Ovary (tissue), 9 donors: ENCODE results near the gene RFPL1. TPM values are rescaled to one million over a fixed set of nuclear protein-coding genes. Genes with fewer than 3 reads are reported as not detected.

Experiments
- DNase-seq, 5 donors: peaks; one replicate each; pipeline ENCODE4 v3.0.0-alpha.2; 2019 to 2020
- H3K27ac ChIP-seq, 2 donors: fragments of 200-600 bp; one replicate each; pipeline versions ENCODE4 v1.5.1 to v1.8.0; 2019 to 2022
- H3K27me3 ChIP-seq: fragments of 200-600 bp; one replicate; pipeline ENCODE4 v1.8.0; 2022
- H3K36me3 ChIP-seq: fragments of 200-600 bp; sonication (generic); one replicate; pipeline ENCODE4 v1.5.1; 2019
- H3K4me1 ChIP-seq: one replicate; pipeline ENCODE4 v1.8.1; 2013; ENCODE audit warnings: mild to moderate bottlenecking, moderate library complexity; ENCODE audit not compliant: insufficient read depth
- H3K4me3 ChIP-seq: fragments of 200-600 bp; sonication (generic); one replicate; pipeline ENCODE4 v1.5.1; 2017
- H3K9me3 ChIP-seq, 2 donors: fragments of 200-600 bp in 1 of 2; sonication (generic) in 1 of 2; one replicate each; pipeline versions ENCODE4 v1.5.1 to v1.8.1; 2013 to 2019; ENCODE audit warnings: mild to moderate bottlenecking in 1 of 2, moderate library complexity in 1 of 2
- EP300 ChIP-seq: sonication (generic); formaldehyde crosslinking; IDR thresholded peaks from one replicate; pipeline ENCODE4 v1.6.1; 2017; ENCODE audit warnings: antibody characterized with exemption
- POLR2A ChIP-seq: fragments of 450-650 bp; IDR thresholded peaks from one replicate; pipeline ENCODE4 v1.6.1; 2017; ENCODE audit warnings: antibody characterized with exemption, mild to moderate bottlenecking, moderate library complexity
- WGBS, 3 donors: extraction: QIAGEN DNeasy Blood & Tissue Kit in 1 of 3; methylation state at CpG; one replicate each; pipeline versions ENCODE4 v1.1.5 to v1.1.7; 2013 to 2017; 5-methylcytosine and 5-hydroxymethylcytosine counted together
- intact Hi-C, 4 donors: fragments of 100-400 bp; cut with DNase I; formaldehyde crosslinking; loops; one replicate each; pipeline versions ENCODE4 v1.11.0 to v1.15.1; 2022 to 2023
- polyA plus RNA-seq, 2 donors: library from polyadenylated mRNA; stranded (reverse); fragments of 200-250 nt in 1 of 2; fragments of 350-450 nt in 1 of 2; fragmentation: Illumina TruSeq in 1 of 2; extraction: RNeasy Lipid Tissue Mini Kit (QIAGEN cat#74804) in 1 of 2; gene quantifications; one replicate each; pipeline ENCODE4 v1.2.3, GENCODE V29; 2013 to 2014
- total RNA-seq, 7 donors: library from RNA; depleted of rRNA in 2 of 7; stranded (reverse); fragments of >200 nt in 2 of 7; fragmentation: NEBNext Ultra II Directional in 3 of 7; extraction: Animal tissue kit (Norgen Biotek cat#: 25700) in 3 of 7; gene quantifications; one replicate each; pipeline versions ENCODE4 v1.1.0 to v1.2.4, GENCODE V29; 2016 to 2023
- TF ChIP-seq, protein P1 (sequence below), 3 donors: fragments of 450-650 bp in 2 of 3; fragments of 200-600 bp in 1 of 3; IDR thresholded peaks; one replicate each; pipeline versions ENCODE4 v1.5.1 to v1.8.0; 2016 to 2022; ENCODE audit warnings: antibody characterized with exemption in 3 of 3, mild to moderate bottlenecking in 1 of 3
- donor health status: DM: no; HTN: no; CAD: no; lungs with moderate emphysema.
- donor health status: DM: no; HTN: no; CAD: no.
- donor health status: Bipolar disorder and iron deficiency.
- donor health status: DM: yes; HTN: yes; CAD: no.
- donor health status: DM: no; HTN: no; CAD: no.
- donor health status: DM: yes; HTN: yes; CAD: no.

The RFPL1 gene
- total and polyA plus RNA-seq, 9 donors: not detected

DNA sequence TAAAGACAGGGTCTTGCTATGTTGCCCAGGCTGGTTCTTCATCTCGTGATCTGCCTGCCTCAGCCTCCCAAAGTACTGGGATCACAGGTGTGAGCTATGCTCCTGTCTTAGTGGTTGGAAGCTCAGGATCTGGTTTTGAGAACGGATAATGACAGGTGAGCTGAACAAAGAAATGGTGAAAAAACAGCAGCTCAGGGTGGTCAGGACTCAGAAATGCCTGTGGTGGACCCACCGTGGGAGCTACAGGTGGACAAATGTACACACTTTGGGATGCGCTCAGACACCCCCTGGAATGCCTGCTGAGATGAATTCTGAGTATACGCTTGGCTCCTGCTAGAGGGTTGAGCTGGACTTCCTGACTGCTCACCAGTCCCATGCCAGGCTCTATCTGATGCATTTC lies 9.5 kb downstream of the RFPL1 start:
- intact Hi-C loops: no loop called here
- Histone ChIP-seq H3K4me3 (no peak overlapping the region), H3K9me3 (no peaks in the 10 kb centered on the region), H3K27ac (no peak overlapping the region), H3K27me3 (no peaks in the 10 kb centered on the region), H3K36me3 (no peaks in the 10 kb centered on the region), H3K4me1 (no peaks in the 10 kb centered on the region)
- no peak for TF ChIP-seq EP300
- TF ChIP-seq POLR2A: no peak
- TF ChIP-seq, protein P1, sequence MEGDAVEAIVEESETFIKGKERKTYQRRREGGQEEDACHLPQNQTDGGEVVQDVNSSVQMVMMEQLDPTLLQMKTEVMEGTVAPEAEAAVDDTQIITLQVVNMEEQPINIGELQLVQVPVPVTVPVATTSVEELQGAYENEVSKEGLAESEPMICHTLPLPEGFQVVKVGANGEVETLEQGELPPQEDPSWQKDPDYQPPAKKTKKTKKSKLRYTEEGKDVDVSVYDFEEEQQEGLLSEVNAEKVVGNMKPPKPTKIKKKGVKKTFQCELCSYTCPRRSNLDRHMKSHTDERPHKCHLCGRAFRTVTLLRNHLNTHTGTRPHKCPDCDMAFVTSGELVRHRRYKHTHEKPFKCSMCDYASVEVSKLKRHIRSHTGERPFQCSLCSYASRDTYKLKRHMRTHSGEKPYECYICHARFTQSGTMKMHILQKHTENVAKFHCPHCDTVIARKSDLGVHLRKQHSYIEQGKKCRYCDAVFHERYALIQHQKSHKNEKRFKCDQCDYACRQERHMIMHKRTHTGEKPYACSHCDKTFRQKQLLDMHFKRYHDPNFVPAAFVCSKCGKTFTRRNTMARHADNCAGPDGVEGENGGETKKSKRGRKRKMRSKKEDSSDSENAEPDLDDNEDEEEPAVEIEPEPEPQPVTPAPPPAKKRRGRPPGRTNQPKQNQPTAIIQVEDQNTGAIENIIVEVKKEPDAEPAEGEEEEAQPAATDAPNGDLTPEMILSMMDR (IDR thresholded peaks at IDR 0.05): no peak
- WGBS, 3 donors: 86 to 87% (median 86%) methylated on average over 5 of the region's 5 CpGs
- no peak for DNase-seq

DNA sequence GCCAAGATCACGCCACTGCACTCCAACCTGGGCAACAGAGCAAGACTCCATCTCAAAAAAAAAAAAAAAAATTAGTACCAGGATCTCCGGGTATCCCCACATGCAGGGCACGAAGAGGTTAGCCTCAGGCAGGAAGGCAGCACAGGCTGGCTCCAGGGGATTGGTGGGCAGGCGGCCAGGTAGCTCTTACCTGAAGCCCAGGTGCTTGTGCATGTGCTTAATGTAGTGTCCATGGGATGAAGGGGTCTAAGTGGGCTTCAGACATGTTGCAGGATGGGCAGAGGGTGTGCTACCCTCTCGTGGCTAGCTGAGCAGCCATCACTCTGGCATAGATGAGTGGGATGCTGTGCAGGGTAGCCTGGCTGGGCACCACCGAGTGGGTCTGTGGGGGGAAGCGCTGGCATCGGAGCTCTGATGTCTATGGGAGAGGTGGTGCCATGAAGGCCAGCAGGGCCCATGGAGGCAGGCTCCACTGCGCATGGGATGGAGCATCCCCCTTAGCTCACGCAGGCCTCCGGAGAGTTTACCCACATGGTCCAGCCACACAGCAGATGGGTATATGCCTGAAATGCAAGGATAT lies 11.0 kb downstream of the RFPL1 start:
- no peaks in the 10 kb centered on the region for H3K36me3 ChIP-seq
- DNase-seq: no peak
- H3K9me3 ChIP-seq: no peaks in the 10 kb centered on the region
- intact Hi-C loops: no loop called here
- H3K27me3 ChIP-seq: no peaks in the 10 kb centered on the region
- 92 to 94% (median 92%) methylated on average over 11 of the region's 11 CpGs for WGBS, 3 donors
- H3K4me3 ChIP-seq: no peak overlapping the region
- no peak overlapping the region for H3K27ac ChIP-seq
- TF ChIP-seq EP300 (no peak), POLR2A (no peak)
- TF ChIP-seq, protein P1 (IDR thresholded peaks at IDR 0.05): no peak
- peaks cover 2% of the 10 kb centered on the region for H3K4me1 ChIP-seq

DNA sequence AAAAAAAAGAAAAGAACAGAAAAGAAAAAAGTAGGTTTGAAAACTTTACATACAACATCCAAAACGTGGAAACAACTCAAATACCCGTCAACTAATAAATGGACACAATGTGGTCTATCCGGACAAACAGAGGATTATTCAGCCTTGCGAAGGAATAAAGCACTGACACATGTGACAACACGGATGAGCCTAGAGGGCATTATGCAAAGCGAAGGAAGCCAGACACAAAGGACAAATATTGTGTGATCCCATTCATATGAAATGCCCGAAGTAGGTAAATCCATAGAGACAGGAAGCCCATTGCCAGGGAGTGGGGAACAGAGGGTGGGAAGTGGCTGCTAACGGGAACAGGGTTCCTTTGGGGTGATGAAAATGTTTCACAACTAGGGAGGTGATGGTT lies 11.8 kb downstream of the RFPL1 start:
- Histone ChIP-seq H3K4me3 (no peak overlapping the region), H3K27ac (no peak overlapping the region), H3K9me3 (no peaks in the 10 kb centered on the region), H3K4me1 (peaks cover 2% of the 10 kb centered on the region), H3K36me3 (no peaks in the 10 kb centered on the region), H3K27me3 (no peaks in the 10 kb centered on the region)
- intact Hi-C loops: no loop called here
- DNase-seq: no peak
- TF ChIP-seq POLR2A (no peak), EP300 (no peak)
- TF ChIP-seq, protein P1 (IDR thresholded peaks at IDR 0.05): no peak
- WGBS, 3 donors: 86 to 89% (median 88%) methylated on average over 8 of the region's 8 CpGs

DNA sequence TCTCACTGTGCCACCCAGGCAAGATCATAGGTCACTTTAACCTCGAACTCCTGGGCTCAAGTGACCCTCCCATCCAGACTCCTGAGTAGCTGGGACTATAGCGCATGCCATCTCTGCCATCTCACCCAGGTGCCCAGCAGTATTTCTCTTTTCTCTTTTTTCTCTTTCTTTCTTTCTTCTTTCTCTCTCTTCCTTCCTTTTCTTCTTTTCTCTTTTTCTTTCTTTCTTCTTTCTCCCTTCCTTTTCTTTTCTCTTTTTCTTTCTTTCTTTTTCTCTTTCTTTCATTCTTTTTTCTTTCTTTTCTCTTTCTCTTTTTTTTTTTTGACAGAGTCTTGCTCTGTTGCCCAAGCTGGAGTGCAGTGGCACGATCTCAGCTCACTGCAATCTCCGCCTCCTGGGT lies 13.5 kb downstream of the RFPL1 start:
- Histone ChIP-seq H3K36me3 (no peaks in the 10 kb centered on the region), H3K4me3 (no peak overlapping the region), H3K27ac (no peak overlapping the region), H3K9me3 (no peaks in the 10 kb centered on the region), H3K27me3 (no peaks in the 10 kb centered on the region), H3K4me1 (peaks cover 2% of the 10 kb centered on the region)
- DNase-seq: no peak
- intact Hi-C loops: no loop called here
- WGBS, 3 donors: 88 to 95% (median 92%) methylated on average over 4 of the region's 4 CpGs
- no peak for TF ChIP-seq EP300
- TF ChIP-seq, protein P1 (IDR thresholded peaks at IDR 0.05): no peak
- no peak for TF ChIP-seq POLR2A
